HG03342 (cell line): ENCODE measurements around the gene NADSYN1.

Experiments
- ATAC-seq: cut with Tn5 transposase; IDR thresholded peaks from one replicate; pipeline ENCODE4 v1.9.1; 2021; ENCODE audit warnings: mild to moderate bottlenecking, moderate library complexity; ENCODE audit not compliant: unreplicated experiment

NADSYN1 gene

DNA sequence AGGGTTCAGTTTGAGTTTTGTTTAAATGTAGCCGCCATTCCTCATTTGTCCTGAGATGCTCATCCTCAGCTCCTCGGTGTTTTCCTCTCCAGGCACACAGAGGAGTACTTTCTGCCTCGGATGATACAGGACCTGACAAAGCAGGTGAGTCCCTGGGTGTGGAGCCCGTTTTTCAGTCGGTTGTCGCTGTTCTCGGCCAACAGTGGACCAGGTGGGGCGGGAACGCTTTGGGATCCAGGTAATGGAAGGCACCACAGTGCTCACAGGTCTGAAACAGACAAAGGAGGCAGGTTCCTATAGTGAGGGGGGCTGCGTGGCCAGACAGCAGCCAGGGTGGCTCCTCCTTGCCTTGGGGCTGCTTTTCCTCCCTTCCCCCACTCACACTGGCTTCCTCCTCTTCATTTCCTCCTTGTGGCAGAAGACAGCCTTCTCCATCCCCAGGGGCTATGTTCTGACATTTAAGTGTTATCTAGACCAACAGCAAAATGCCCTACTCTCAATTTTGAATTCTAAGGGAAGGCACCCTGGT lies 19.4 kb downstream of the NADSYN1 start:
- no peak for ATAC-seq

DNA sequence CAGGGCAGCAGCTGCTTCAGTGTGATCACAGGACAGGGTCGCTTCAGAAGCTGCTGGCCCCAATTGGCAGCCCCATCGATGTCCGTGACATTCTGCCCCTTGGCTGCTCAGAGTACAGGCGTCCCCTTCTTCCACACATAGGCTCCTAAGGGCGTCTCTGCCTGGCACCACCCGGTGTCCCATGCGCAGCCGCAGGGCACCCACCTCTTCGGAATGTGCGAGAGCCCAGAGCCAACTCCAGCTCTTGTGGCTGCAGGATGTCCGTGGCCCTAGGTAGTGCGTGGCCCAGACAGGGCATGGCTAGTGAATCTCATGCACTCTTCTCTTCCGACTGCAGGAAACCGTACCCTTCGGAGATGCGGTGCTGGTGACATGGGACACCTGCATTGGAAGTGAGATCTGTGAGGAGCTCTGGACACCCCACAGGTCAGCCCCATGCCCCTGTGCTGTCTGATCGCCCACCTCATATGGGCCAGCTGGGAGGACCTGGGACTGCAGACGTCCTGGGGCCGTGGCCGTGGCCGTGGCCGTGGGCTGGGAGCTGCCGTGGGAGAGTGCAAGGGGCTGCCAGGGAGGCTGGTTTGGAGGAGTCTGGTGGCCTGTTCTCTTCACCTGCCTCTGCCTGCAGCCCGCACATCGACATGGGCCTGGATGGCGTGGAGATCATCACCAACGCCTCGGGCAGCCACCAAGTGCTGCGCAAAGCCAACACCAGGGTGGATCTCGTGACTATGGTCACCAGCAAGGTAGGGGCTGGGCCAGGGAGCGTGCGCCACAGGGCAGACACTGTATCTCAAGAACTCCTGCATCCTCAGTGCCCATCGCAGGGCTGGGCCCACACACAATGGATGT lies 20.2 kb downstream of the NADSYN1 start:
- no peak for ATAC-seq

DNA sequence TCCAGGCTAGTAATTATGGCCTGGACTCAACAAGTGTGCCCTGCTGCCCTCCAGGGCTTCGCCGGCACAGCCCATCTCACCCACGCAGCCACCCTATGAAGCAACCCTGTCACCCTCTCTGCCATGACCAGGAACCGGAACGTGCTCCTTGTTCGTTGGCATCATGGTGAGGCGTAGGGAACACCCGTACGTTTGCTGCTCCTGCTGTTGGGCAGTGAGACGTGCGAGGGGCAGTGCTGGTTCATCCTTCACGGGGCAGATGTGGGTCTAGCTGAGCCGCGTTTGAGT lies 20.7 kb downstream of the NADSYN1 start:
- ATAC-seq: no peak

DNA sequence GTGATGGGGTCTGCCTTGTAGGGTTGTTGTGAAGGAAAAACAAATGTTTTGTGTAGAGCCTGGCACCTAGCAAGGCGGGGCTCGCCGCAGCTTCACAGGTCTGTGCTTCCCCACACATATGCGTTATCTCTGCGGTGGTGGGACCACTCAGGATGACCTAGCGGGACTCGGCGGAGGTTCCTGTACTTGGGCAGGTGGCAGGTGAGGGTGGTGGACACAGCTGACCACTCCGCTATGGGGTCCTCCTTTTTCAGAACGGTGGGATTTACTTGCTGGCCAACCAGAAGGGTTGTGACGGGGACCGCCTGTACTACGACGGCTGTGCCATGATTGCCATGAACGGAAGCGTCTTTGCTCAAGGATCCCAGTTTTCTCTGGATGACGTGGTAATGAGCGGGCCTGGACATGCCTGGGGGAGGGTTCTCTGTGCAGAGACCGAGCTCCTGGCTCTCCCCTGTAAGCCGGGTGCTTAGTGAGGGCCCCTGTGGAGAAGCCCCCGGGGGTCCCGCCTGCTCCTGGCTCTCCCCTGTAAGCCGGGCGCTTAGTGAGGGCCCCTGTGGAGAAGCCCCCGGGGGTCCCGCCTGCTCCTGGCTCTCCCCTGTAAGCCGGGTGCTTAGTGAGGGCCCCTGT lies 21.3 kb downstream of the NADSYN1 start:
- no peak for ATAC-seq

DNA sequence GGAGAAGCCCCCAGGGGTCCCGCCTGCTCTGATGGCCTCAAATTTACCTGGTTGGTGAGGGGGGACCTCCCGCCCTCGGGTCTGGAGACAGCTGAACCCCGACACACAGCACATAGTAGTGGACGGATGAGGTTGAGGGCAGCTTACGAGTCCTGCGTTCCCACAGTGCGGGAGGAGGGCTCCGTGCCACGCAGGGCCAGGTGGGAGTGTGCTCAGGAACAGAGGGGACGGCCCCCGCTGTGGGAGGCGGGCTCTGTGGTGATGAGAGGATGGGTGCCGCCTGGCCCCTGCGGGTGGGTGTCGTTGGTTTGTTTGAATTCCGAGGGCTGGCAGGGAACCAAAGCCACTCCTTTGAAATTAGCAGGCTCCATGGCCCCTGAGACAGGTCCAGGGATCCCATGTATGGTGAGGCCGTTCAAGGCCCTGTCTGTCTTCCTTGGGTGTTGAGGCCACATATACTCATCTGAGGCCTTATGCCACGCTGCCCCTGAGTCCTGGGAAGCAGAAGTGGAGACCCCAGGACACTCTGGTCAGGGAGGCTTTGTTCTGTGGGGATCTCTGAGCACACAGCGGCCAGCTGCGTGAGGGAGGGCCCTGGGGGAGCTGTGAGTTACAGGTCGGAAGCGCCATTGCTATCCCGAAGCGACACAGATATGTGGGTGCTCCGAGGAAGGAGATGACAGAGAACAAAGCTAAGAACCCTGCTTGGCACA lies 21.9 kb downstream of the NADSYN1 start:
- ATAC-seq: no peak

DNA sequence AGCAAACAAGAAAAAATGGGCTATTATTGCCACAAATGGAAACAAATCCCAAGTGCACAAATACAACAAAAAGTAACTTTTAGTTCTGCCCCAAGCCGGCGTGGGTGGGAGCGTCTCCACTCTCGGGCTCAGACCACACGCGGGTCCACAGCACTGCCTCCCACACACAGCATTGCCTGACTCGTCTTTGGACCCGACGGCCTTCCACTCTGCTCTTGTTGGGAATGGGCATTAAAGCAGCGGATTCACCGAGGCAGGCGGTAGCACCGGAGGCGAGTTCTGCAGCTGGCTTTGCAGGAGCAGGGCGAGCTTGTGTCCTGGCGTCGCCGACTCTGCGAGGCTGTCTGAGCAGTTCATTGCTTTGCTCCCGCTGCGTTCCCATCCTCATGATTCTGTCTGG lies 23.0 kb downstream of the NADSYN1 start:
- ATAC-seq: no peak

DNA sequence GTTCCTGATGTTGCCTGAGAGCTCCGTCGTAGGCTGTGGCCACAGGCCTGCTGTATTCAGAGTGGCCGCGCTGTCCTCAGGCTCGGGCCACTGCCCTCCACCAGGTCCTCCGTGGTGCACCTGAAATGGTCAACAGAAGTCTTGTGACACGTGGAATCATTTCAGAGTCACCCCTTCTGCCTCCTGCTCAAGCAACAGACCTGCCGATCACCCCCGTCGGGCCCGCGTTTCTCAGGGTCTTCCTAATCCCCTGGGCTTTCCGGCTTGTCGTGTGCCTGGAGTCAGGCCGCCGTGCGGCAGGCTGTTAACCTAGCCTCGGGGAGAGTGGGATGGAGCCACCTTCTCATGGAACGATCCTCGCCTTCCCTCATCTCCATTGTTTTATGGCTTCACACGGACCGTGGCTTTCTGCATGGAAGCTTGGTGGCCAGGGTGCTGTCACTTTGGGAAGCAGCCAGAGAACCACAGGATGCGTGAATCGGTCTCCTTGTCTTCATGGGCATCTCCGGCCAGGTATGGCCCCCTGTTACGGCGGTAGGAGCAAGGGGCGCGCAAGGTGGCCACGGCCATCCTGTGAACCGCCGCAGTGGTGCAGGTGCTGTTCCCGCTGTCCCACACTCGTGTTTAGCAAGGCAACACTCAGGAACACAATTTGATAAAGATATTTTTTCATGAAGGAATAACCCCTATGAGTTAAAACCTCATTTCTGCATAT lies 24.1 kb downstream of the NADSYN1 start:
- no peak for ATAC-seq

DNA sequence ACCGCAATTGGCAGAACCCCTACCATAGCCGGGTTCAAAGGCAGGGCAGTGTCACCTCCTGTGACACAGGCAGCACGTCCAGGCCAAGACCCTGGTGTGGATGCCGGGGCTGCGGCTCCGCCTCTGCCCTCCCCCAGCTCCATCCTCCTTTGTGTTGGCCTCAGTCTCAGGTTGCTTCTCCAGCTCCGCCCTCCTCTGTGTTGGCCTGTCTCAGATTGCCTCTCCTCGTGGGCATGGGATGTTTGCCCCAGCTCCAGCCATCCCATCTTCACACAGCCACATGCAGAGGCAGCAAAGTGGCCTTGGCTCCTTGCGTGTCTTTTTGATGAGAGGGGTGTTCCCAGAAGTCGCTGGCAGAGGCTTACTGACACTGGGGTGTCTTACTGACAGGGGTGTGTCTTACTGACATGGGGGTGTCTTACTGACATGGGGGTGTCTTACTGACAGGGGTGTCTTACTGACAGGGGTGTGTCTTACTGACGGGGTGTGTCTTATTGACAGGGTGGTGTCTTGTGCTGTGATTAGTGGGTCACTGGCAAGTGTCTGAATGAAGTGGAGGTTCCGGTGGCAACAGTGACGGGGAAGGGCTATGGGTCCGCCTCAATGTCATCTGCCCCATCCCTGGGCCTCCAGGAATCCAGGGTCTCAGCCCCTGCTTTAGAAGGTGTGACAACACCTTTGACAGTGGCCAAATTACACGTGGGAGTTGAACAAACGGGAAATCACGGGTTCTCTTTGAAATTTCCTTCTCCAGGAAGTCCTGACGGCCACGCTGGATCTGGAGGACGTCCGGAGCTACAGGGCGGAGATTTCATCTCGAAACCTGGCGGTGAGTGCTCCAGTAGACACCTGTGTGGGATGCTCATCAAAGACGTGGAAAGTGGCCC lies 24.9 kb downstream of the NADSYN1 start:
- ATAC-seq: no peak

DNA sequence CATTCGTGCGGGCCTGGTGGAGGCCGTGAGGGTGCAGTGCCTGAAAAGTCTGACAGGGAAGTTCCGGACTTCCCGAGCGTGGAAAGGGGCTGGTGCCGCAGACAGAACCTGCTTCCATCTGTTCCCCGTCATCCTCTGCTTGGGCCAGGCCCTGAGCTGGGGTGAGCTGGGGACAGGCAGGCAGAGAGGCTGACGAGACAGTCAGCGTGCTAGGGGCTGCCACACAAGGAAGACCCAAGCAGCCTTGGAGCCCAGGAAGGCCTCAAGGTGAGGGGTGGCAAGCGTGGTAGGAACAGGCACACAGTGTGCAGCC lies 25.5 kb downstream of the NADSYN1 start:
- no peak for ATAC-seq

DNA sequence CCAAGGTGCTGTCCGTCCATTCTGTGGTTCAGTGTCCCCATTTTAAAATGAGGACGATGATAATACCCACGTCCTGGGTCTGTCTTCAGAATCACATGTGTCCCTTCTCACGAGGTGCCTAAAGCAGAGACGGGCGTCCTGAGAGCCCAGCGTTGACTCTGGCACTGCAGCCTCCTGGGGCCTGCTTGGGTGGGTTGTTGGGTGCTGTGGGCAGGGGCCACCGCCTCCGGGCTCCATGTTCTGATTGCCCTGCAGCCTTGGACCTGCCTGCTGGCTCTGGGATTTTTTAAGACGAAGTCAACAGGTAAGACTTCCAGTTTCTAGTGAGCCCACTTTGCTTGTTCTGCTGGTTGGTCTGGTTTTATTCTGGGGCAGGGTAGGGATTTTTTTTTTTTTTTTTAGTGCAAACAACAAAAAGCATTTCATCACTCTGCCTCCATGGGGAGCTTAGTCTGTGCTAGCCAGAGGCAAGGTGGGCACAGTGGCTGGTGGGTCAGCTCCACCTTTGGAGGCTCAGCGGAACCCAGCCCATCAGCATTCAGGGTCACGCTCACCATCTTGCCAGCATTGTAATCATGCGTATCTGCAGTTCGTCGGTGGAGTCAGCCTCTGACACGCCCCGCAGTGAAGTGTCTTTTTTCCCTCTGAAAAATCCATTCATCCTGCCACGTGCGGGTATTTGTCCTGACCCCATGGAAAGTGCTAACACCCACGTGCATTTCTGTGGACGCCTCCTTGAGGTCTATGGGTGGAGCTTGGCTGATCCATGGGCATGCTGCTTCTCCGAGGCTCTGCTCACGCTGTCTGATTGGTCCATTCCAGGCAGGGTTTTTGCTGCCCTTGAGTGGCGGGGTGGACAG lies 28.3 kb downstream of the NADSYN1 start:
- no peak for ATAC-seq

DNA sequence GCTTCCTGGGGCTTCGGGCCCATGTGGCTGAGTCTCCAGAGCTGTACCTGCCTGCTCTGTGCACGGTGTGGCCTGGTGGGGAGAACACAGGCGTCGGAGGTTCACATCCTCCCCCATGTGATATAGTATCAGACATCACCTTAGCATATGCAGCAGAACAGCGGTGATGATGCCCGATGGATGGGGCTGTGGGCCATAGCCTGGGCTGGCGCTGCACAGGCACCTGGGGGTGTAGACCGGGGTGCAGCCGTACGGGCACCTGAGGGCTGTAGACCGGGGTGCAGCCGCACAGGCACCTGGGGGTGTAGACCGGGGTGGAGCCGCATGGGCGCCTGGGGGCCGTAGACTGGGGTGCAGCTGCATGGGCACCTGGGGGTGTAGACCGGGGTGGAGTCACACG lies 29.2 kb downstream of the NADSYN1 start:
- no peak for ATAC-seq

DNA sequence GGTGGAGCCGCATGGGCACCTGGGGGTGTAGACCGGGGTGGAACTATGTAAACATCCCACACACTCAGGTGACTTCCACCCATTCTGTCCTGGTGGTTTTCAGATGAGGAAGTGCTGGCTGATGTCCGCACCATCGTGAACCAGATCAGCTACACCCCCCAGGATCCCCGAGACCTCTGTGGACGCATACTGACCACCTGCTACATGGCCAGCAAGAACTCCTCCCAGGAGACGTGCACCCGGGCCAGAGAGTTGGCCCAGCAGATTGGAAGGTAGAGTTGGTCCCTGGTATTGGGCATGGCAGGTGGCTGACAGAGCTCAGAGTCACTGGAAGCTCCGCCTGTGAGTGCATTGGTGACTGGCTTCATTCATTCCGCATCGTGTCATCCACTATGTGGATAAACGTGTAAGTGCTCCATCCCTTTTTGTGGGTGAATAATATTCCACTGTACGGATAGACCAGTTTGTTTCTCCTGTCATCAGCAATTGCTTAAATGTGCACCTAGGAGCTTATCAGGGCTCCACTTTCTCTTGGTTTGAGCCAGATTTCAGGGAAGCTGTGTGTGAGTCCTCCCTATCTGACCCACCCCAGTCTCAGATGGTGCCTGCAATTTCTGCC lies 29.9 kb downstream of the NADSYN1 start:
- ATAC-seq: no peak

DNA sequence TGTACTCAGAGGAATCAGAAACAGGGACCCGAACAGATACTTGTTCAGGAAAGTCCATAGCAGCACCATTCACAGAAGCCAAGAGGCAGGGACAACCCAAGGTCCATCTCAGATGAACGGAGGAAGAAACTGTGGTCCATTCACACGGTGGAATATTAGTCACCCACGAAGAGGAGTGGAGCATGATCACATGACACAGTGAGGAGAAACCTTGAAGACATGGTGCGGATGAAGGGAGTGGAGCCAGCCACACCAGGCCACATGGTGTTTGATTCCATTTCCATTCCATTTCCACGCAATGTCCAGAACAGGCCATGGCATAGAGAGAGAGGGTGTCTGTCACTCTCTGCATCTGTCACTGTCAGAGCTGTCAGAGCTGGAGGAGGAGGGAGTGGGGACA lies 30.7 kb downstream of the NADSYN1 start:
- no peak for ATAC-seq

DNA sequence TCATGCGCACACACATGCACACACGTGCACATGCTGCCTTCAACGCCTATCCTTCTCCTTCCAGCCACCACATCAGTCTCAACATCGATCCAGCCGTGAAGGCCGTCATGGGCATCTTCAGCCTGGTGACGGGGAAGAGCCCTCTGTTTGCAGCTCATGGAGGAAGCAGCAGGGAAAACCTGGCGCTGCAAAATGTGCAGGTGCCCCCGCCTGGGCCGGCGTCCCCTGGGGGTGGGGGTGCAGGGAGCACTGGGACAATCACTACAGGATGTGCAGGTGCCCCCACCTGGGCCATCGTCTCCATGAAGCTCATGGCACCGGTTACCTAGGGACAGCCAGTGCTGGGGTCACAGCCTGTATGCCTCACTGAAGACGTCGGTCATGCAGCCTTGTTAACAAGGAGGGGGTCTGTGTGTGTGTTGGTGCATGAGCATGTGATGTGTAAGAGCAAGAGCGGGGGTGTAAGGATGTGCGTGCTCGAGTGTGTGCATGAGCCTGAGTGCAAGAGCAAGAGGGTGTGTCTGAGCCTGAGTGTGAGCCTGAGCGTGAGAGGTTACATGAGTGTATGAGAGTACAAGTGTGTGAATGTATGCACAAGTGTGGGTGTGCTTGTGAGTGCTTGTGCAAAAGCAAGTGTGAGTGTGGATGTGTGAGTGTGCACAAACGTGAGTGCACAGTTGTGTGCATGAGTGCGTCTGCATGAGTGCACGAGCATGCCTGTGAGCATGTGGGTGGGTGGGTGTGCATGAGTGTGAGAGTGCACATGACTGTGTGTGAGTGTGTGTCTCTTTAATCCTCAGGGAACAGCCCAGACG lies 31.5 kb downstream of the NADSYN1 start:
- no peak for ATAC-seq

DNA sequence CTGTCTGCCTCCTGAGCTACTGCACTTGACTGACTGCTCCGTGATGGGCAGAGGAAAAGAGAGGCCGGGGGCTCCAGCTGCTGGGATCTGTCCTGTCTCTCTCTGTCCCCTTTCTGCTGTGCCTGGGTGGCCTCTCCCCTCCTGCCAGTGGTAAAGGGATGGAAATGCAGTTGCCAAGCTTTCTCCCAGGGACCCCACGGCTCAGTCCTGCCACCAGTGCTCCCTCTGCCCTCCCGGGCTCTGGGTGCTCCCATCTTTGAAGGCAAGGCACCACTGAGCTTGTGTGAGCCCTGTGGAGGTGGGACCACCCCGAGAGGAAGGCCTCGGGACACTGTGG lies 32.0 kb downstream of the NADSYN1 start:
- no peak for ATAC-seq

DNA sequence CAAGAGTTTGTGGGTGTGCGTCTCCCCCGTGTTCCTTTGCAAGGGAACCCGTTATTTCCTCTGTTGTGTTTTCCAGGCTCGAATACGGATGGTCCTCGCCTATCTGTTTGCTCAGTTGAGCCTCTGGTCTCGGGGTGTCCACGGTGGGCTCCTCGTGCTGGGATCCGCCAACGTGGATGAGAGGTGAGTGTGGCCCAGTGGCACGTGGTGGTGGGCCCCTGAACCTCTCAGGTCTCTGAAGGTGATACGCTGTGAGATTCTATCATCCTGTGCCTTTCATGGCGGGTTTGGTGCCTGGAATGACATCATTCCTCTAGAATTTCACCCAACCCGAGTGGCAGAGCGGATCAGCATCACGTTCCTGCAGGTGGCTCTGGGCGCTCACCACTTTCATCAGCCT lies 32.5 kb downstream of the NADSYN1 start:
- ATAC-seq: no peak

DNA sequence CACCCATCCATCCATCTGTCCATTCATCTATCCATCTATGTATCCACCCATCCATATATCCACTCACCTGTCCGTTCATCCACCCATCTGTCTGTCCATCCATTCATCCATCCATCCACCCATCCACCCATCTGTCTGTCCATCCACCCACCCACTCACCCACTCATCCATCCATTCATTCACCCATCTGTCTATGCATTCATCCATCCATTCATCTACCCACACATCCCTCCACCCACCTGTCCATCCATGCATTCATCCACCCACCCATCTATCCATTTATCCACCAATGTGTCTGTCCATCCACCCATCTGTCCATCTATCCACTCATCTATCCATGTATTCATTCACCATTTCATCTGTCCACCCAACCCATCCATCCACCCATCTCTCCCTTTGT lies 33.3 kb downstream of the NADSYN1 start:
- ATAC-seq: no peak

DNA sequence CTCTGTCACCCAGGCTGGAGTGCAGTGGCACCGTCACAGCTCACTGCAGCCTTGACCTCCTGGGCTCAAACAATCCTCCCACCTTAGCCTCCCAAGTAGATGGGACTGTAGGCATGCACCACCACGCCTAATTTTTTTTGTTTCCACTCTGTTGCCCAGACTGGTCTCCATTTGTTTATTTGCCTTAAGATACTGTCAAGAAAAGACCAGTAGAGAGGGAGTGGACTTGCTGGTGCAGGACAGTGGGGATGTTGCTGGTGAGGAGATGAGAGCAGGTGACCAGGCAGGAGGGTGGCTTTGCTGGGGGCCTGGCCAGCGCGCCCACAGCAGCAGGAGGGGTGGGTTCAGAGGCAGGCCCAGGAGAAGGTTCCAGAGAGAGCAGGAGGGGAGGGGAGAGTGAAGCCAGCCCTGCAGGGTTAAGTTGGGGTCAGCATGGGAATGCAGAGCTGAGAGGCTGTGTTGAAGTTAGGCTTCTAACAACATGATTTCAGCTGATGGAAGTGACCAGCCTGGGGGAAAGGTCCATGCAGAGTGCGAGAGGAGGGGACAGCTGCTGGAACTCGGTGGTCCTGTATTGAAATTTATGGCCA lies 35.8 kb downstream of the NADSYN1 start:
- no peak for ATAC-seq
